Measurements from ENCODE around the gene SLC1A7.

- no peak for TF ChIP-seq CTCF (conservative IDR thresholded peaks at IDR 0.05; ENCODE audit: low read depth in 2 of 2)
- no peak for TF ChIP-seq CREB1 (CRISPR knock-in tag; IDR thresholded peaks at IDR 0.05; ENCODE audit: low read depth)
- TF ChIP-seq REST (IDR thresholded peaks at IDR 0.05; ENCODE audit: unreplicated experiment) = no peak
- no peak for TF ChIP-seq JUNB (IDR thresholded peaks at IDR 0.05; ENCODE audit: unreplicated experiment)
- no peak for TF ChIP-seq EZH2phosphoT487 (IDR thresholded peaks at IDR 0.05; ENCODE audit: unreplicated experiment)
- no peak for TF ChIP-seq EZH2 (IDR thresholded peaks at IDR 0.05; ENCODE audit: low read depth, unreplicated experiment)
- no peak for TF ChIP-seq NANOG (IDR thresholded peaks at IDR 0.05; ENCODE audit: borderline replicate concordance)
- TF ChIP-seq POLR2AphosphoS5 (IDR thresholded peaks at IDR 0.05; ENCODE audit: low read depth) = no peak
- TF ChIP-seq ZNF114 (CRISPR knock-in tag; IDR thresholded peaks at IDR 0.05) = no peak
- TF ChIP-seq ZNF331 (CRISPR knock-in tag; IDR thresholded peaks at IDR 0.05; ENCODE audit: low read depth) = no peak
- no peak for TF ChIP-seq STAT1 (IDR thresholded peaks at IDR 0.05; ENCODE audit: unreplicated experiment)
Measured at GRCh38 chr1:53139951-53140361, 2.5 kb downstream of the SLC1A7 start.
